ENCODE results near the gene GLIPR2. TPM values are rescaled to one million over a fixed set of nuclear protein-coding genes. Genes with fewer than 3 reads are reported as not detected.

Gene GLIPR2
- total and polyA plus RNA-seq, 9 donors = 8.3 to 34.6 (median 16.0) TPM

GRCh38 chr9:36138901-36139300 lies 2.4 kb downstream of the GLIPR2 start:
- TF ChIP-seq EP300 (IDR thresholded peaks at IDR 0.05) (no peak), CTCF (IDR thresholded peaks at IDR 0.05) (no peak), POLR2A (IDR thresholded peaks at IDR 0.05) (no peak)
- 91 to 96% (median 93%) methylated on average over 5 of the region's 5 CpGs for WGBS, 3 donors
- peak in 1 of 5 donors; percentile 10 for DNase-seq
- H3K27ac ChIP-seq = no peak overlapping the region
- no peaks in the 10 kb centered on the region for H3K36me3 ChIP-seq
- intact Hi-C loops (cut with DNase I) = no loop called here
- H3K9me3 ChIP-seq = no peaks in the 10 kb centered on the region
- H3K27me3 ChIP-seq = no peaks in the 10 kb centered on the region
- no peak overlapping the region for H3K4me3 ChIP-seq
- peaks cover 16% of the 10 kb centered on the region for H3K4me1 ChIP-seq (ENCODE audit: insufficient read depth)

GRCh38 chr9:36140086-36141084 lies 3.9 kb downstream of the GLIPR2 start:
- Histone ChIP-seq H3K36me3 (no peaks in the 10 kb centered on the region), H3K4me3 (no peak overlapping the region), H3K27ac (no peak overlapping the region), H3K9me3 (no peaks in the 10 kb centered on the region), H3K27me3 (no peaks in the 10 kb centered on the region), H3K4me1 (ENCODE audit: insufficient read depth) (peaks cover 16% of the 10 kb centered on the region)
- WGBS, 3 donors = 83 to 93% (median 91%) methylated on average over 11 of the region's 11 CpGs
- TF ChIP-seq POLR2A (IDR thresholded peaks at IDR 0.05) (no peak), EP300 (IDR thresholded peaks at IDR 0.05) (no peak), CTCF (IDR thresholded peaks at IDR 0.05) (no peak)
- intact Hi-C loops (cut with DNase I) = loop anchor here in 1 of 4 donors (2.0 kb wide), 1 partner anchor 20 kb away; no protein-coding TSS in a partner anchor
- peak in 1 of 5 donors; percentile 7 for DNase-seq

GRCh38 chr9:36141288-36141687 lies 4.8 kb downstream of the GLIPR2 start:
- TF ChIP-seq POLR2A (IDR thresholded peaks at IDR 0.05) (no peak), CTCF (IDR thresholded peaks at IDR 0.05) (no peak), EP300 (IDR thresholded peaks at IDR 0.05) (no peak)
- Histone ChIP-seq H3K9me3 (no peaks in the 10 kb centered on the region), H3K27me3 (no peaks in the 10 kb centered on the region), H3K27ac (no peak overlapping the region), H3K4me1 (ENCODE audit: insufficient read depth) (peaks cover 16% of the 10 kb centered on the region), H3K36me3 (no peaks in the 10 kb centered on the region), H3K4me3 (no peak overlapping the region)
- intact Hi-C loops (cut with DNase I) = loop anchor here in 1 of 4 donors (2.0 kb wide), 1 partner anchor 20 kb away; no protein-coding TSS in a partner anchor
- peak in 1 of 5 donors; percentile 28 for DNase-seq
- WGBS, 3 donors = 65 to 82% (median 73%) methylated on average over 4 of the region's 4 CpGs

- WGBS, 3 donors = 93 to 97% (median 94%) methylated on average over 7 of the region's 7 CpGs
- peaks cover 16% of the 10 kb centered on the region for H3K4me1 ChIP-seq (ENCODE audit: insufficient read depth)
- TF ChIP-seq POLR2A (IDR thresholded peaks at IDR 0.05) = no peak
- TF ChIP-seq EP300 (IDR thresholded peaks at IDR 0.05) = no peak
- no peak for TF ChIP-seq CTCF (IDR thresholded peaks at IDR 0.05)
- intact Hi-C loops (cut with DNase I) = loop anchor here in 1 of 4 donors (2.0 kb wide), 1 partner anchor 19 kb away; no protein-coding TSS in a partner anchor
- no peak overlapping the region for H3K4me3 ChIP-seq
- DNase-seq = no peak
- H3K9me3 ChIP-seq = no peaks in the 10 kb centered on the region
- H3K27me3 ChIP-seq = no peaks in the 10 kb centered on the region
- H3K36me3 ChIP-seq = no peaks in the 10 kb centered on the region
- no peak overlapping the region for H3K27ac ChIP-seq
Measured at GRCh38 chr9:36141761-36142160, 5.2 kb downstream of the GLIPR2 start.

All from ovary (tissue), 9 donors.